Activated CD8-positive, alpha-beta T cell treated with anti-CD3 and anti-CD28 coated beads for 36 hours (primary cell): ENCODE measurements around the gene CDKL1. TPM values are rescaled to one million over a fixed set of nuclear protein-coding genes. Genes with fewer than 3 reads are reported as not detected.

Experiments used
- ATAC-seq: fragments of 200-7000 bp; cut with Tn5 transposase; one replicate; pipeline ENCODE4 v1.10.0; 2021; ENCODE audit warnings: mild to moderate bottlenecking, moderate library complexity
- CTCF ChIA-PET: fragments of 350-600 bp; sonication (Branson Sonifier 250); formaldehyde crosslinking; loops from one replicate; lab custom pipeline; 2021; ENCODE audit warnings: antibody characterized with exemption; lab: Charles Lee
- POLR2A ChIA-PET: fragments of 350-600 bp; sonication (Branson Sonifier 250); formaldehyde crosslinking; loops from one replicate; lab custom pipeline; 2021; ENCODE audit warnings: antibody characterized with exemption; lab: Charles Lee
- DNase-seq: peaks from one replicate; pipeline ENCODE4 v3.0.0-alpha.2; 2020
- H3K27ac Mint-ChIP-seq: one replicate; pipeline ENCODE4 v1.8.0; 2021; ENCODE audit warnings: mild to moderate bottlenecking, mixed read lengths
- H3K27me3 Mint-ChIP-seq: one replicate; pipeline ENCODE4 v1.8.0; 2021; ENCODE audit warnings: mixed read lengths
- H3K36me3 Mint-ChIP-seq: one replicate; pipeline ENCODE4 v1.8.0; 2021; ENCODE audit warnings: low read depth, mixed read lengths
- H3K4me1 Mint-ChIP-seq: one replicate; pipeline ENCODE4 v1.8.0; 2021; ENCODE audit warnings: low read depth, mixed read lengths
- H3K4me3 Mint-ChIP-seq: one replicate; pipeline ENCODE4 v1.8.0; 2021; ENCODE audit warnings: mild to moderate bottlenecking, moderate library complexity, mixed read lengths
- H3K9me3 Mint-ChIP-seq: one replicate; pipeline ENCODE4 v1.8.0; 2021; ENCODE audit warnings: mixed read lengths
- CTCF ChIP-seq: fragments of 200-600 bp; IDR thresholded peaks from one replicate; pipeline ENCODE4 v1.8.0; 2022; ENCODE audit warnings: antibody characterized with exemption, mild to moderate bottlenecking
- intact Hi-C: fragments of 100-400 bp; cut with micrococcal nuclease; formaldehyde crosslinking; loops from one replicate; pipeline ENCODE4 v1.10.0; 2022
- total RNA-seq, 2 experiments: library from RNA; stranded (reverse); gene quantifications; one replicate each; pipeline ENCODE4 v1.2.3, GENCODE V29; 2021

CDKL1 gene
- total RNA-seq, 2 experiments from 2014 or later: 3.3 to 7.7 TPM

GRCh38 chr14:50423529-50423928 is 26.8 kb upstream of the CDKL1 start:
- ChIA-PET POLR2A (interaction anchor here (0.6 kb wide), 1 partner anchor 18 kb away, joined by 3 read pairs; no protein-coding TSS in a partner anchor), CTCF (interaction anchor here (0.7 to 0.8 kb wide), 3 partner anchors 10 to 81 kb away, joined by 3 to 4 read pairs (median 3); no protein-coding TSS in a partner anchor)
- Mint-ChIP-seq H3K4me1 (no peaks in the 10 kb centered on the region), H3K36me3 (peaks cover 16% of the 10 kb centered on the region), H3K9me3 (no peaks in the 10 kb centered on the region), H3K4me3 (no peak overlapping the region), H3K27ac (no peak overlapping the region), H3K27me3 (no peaks in the 10 kb centered on the region)
- no peak for TF ChIP-seq CTCF
- ATAC-seq (no peak), DNase-seq (no peak)
- intact Hi-C loops: no loop called here

DNA sequence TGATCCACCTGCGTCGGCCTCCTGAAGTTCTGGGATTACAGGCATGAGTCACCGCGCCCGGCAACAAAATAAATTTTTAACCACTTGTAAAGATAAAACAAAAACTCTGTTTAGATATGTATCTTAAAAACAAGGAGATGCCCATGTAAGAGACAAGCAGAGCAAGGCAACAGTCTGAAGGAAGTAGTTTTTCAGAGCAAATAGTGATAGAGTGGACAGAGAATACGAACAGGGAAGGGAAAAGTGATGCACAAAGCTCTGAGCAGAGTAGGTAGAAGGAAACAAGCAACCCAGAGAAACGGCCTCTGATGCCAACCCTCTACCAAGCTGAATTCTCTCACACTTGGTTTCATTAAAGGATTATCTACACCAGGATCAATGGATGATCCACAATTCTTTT is 24.8 kb upstream of the CDKL1 start:
- no peak for DNase-seq
- intact Hi-C loops: no loop called here
- POLR2A ChIA-PET: no interaction called here
- Mint-ChIP-seq H3K36me3 (peaks cover 31% of the 10 kb centered on the region), H3K4me1 (peaks cover 5% of the 10 kb centered on the region), H3K9me3 (no peaks in the 10 kb centered on the region), H3K27ac (no peak overlapping the region), H3K27me3 (no peaks in the 10 kb centered on the region), H3K4me3 (no peak overlapping the region)
- ATAC-seq: no peak
- no peak for TF ChIP-seq CTCF
- CTCF ChIA-PET: no interaction called here

GRCh38 chr14:50417853-50418252 is 21.2 kb upstream of the CDKL1 start:
- ATAC-seq (no peak), DNase-seq (no peak)
- intact Hi-C loops: no loop called here
- peaks cover 5% of the 10 kb centered on the region for H3K4me1 Mint-ChIP-seq
- CTCF ChIA-PET: no interaction called here
- no peak for TF ChIP-seq CTCF
- peaks cover 38% of the 10 kb centered on the region for H3K36me3 Mint-ChIP-seq
- peaks cover 5% of the 10 kb centered on the region for H3K9me3 Mint-ChIP-seq
- POLR2A ChIA-PET: no interaction called here
- H3K4me3 Mint-ChIP-seq: no peak overlapping the region
- no peak overlapping the region for H3K27ac Mint-ChIP-seq
- H3K27me3 Mint-ChIP-seq: no peaks in the 10 kb centered on the region

- Mint-ChIP-seq H3K36me3 (peaks cover 10% of the 10 kb centered on the region), H3K4me3 (no peak overlapping the region), H3K4me1 (no peaks in the 10 kb centered on the region), H3K27ac (no peak overlapping the region), H3K9me3 (peaks cover 21% of the 10 kb centered on the region), H3K27me3 (no peaks in the 10 kb centered on the region)
- CTCF ChIA-PET: no interaction called here
- no peak for TF ChIP-seq CTCF
- ATAC-seq: no peak
- POLR2A ChIA-PET: no interaction called here
- intact Hi-C loops: no loop called here
- no peak for DNase-seq
These were observed 14.2 kb upstream of the CDKL1 start for GRCh38 chr14:50410921-50411320.

- ChIA-PET POLR2A (interaction anchor here (0.8 kb wide), 1 partner anchor 13 kb away, joined by 3 read pairs; the partner anchor contains the start of gene CDKL1), CTCF (no interaction called here)
- Mint-ChIP-seq H3K4me1 (no peaks in the 10 kb centered on the region), H3K36me3 (peaks cover 6% of the 10 kb centered on the region), H3K27ac (no peak overlapping the region), H3K4me3 (no peak overlapping the region), H3K27me3 (no peaks in the 10 kb centered on the region), H3K9me3 (peaks cover 24% of the 10 kb centered on the region)
- no peak for DNase-seq
- intact Hi-C loops: no loop called here
- no peak for ATAC-seq
- TF ChIP-seq CTCF: no peak
These were observed 13.4 kb upstream of the CDKL1 start for GRCh38 chr14:50410071-50410470.
